HCT116 (cell line): ENCODE data around the gene EPYC. TPM values are rescaled to one million over a fixed set of nuclear protein-coding genes. Genes with fewer than 3 reads are reported as not detected.

Source experiments
- ATAC-seq: fragments of 200-7000 bp; cut with Tn5 transposase; 2 replicates; pipeline ENCODE4 v1.9.1; 2020; ENCODE audit warnings: mild to moderate bottlenecking, moderate library complexity
- BruUV-seq: library from RNA; stranded (reverse); fragments of 400-500 nt; replicated peaks from 2 replicates; lab custom pipeline; 2021; lab: Mats Ljungman, UMichigan
- CTCF ChIA-PET: fragments of 300-600 bp; sonication (Branson Sonifier 250); formaldehyde crosslinking; loops from one replicate; lab custom pipeline; 2021; ENCODE audit warnings: antibody characterized with exemption; lab: Charles Lee
- POLR2A ChIA-PET: fragments of 300-600, 350-600 bp; sonication (Branson Sonifier 250); formaldehyde crosslinking; loops from one replicate; lab custom pipeline; 2021; ENCODE audit warnings: antibody characterized with exemption; lab: Charles Lee
- RAD21 ChIA-PET, 2 experiments: fragments of 300-600 bp; sonication (Branson Sonifier 250); formaldehyde crosslinking; loops; one replicate each; lab custom pipeline; 2023; ENCODE audit warnings: low total read pairs in 2 of 2; ENCODE audit not compliant: uncharacterized antibody in 2 of 2, unreplicated experiment in 2 of 2, low non-redundant PET in 1 of 2; lab: Charles Lee
- DNase-seq: peaks from one replicate; pipeline ENCODE4 v3.0.0-alpha.2; 2010; ENCODE audit warnings: low read depth, low spot score
- H2AFZ ChIP-seq: fragments of 200-600 bp; shearing (Covaris generic), sonication (generic); 2 replicates; pipeline ENCODE4 v1.6.1; 2017; ENCODE audit warnings: low read depth, mixed run types, mixed read lengths, antibody characterized with exemption, low read length; ENCODE audit not compliant: poor library complexity, severe bottlenecking
- H3K27ac ChIP-seq: 2 replicates; pipeline ENCODE4 v1.5.1; 2012; ENCODE audit warnings: low read depth, low read length
- H3K27me3 ChIP-seq: fragments of 200-600 bp; sonication (generic); 2 replicates; pipeline ENCODE4 v1.6.1; 2016; ENCODE audit warnings: mixed run types, low read length, mixed read lengths; ENCODE audit not compliant: insufficient read depth
- H3K36me3 ChIP-seq, 2 experiments: fragments of 200-500 bp in 1 of 2; fragments of 200-600 bp in 1 of 2; sonication (Bioruptor generic) in 1 of 2; sonication (generic) in 1 of 2; 2 replicates each; pipeline versions ENCODE4 v1.5.1 to v1.6.1; 2014 to 2016; ENCODE audit warnings: low read length in 2 of 2, inconsistent platforms in 1 of 2, mixed read lengths in 1 of 2, mixed run types in 1 of 2; ENCODE audit not compliant: insufficient read depth in 2 of 2, control insufficient read depth in 1 of 2
- H3K4me1 ChIP-seq, 2 experiments: fragments of 200-600 bp in 1 of 2; sonication (generic) in 1 of 2; 2 replicates each; pipeline versions ENCODE4 v1.5.1 to v1.6.1; 2012 to 2017; ENCODE audit warnings: low read length in 2 of 2, inconsistent platforms in 1 of 2, mild to moderate bottlenecking in 1 of 2, mixed read lengths in 1 of 2, mixed run types in 1 of 2, moderate library complexity in 1 of 2; ENCODE audit not compliant: insufficient read depth in 2 of 2, control insufficient read depth in 1 of 2
- H3K4me2 ChIP-seq: fragments of 200-600 bp; sonication (generic); 2 replicates; pipeline ENCODE4 v1.6.1; 2017; ENCODE audit warnings: mixed run types, low read length, mixed read lengths
- H3K4me3 ChIP-seq, 2 experiments: fragments of 200-600 bp in 1 of 2; sonication (generic) in 1 of 2; replicated peaks in 1 of 2; 2 replicates each; pipeline ENCODE4 v1.5.1; 2011 to 2016; ENCODE audit warnings: low read length in 2 of 2, control low read depth in 1 of 2, low read depth in 1 of 2, mild to moderate bottlenecking in 1 of 2, mixed read lengths in 1 of 2, mixed run types in 1 of 2
- H3K79me2 ChIP-seq: fragments of 200-600 bp; sonication (generic); 2 replicates; pipeline ENCODE4 v1.6.1; 2017; ENCODE audit warnings: mild to moderate bottlenecking, mixed run types, low read length, moderate library complexity, mixed read lengths; ENCODE audit not compliant: insufficient read depth
- H3K9ac ChIP-seq: fragments of 200-600 bp; sonication (generic); 2 replicates; pipeline ENCODE4 v1.6.1; 2016; ENCODE audit warnings: low read length, mixed read lengths
- H3K9me2 ChIP-seq: fragments of 200-600 bp; sonication (generic), shearing (Covaris generic); 2 replicates; pipeline ENCODE4 v1.6.1; 2017; ENCODE audit warnings: mixed run types, mild to moderate bottlenecking, moderate library complexity; ENCODE audit not compliant: insufficient read depth
- H3K9me3 ChIP-seq, 2 experiments: fragments of 200-500 bp in 1 of 2; fragments of 200-600 bp in 1 of 2; sonication (Bioruptor generic) in 1 of 2; sonication (generic) in 1 of 2; 2 replicates each; pipeline ENCODE4 v1.6.1; 2014 to 2017; ENCODE audit warnings: low read length in 2 of 2, mixed read lengths in 2 of 2, inconsistent platforms in 1 of 2, low read depth in 1 of 2, mild to moderate bottlenecking in 1 of 2, mixed run types in 1 of 2, moderate library complexity in 1 of 2; ENCODE audit not compliant: control insufficient read depth in 1 of 2, insufficient read depth in 1 of 2
- H4K20me1 ChIP-seq: fragments of 200-600 bp; sonication (generic), shearing (Covaris generic); 2 replicates; pipeline ENCODE4 v1.6.1; 2017; ENCODE audit warnings: mixed run types, mild to moderate bottlenecking, moderate library complexity; ENCODE audit not compliant: insufficient read depth
- CEBPB ChIP-seq: IDR thresholded peaks from 2 replicates; pipeline ENCODE4 v1.6.1; 2012; ENCODE audit warnings: low read depth
- CTCF ChIP-seq, 3 experiments: fragments of 200-600 bp in 1 of 3; sonication (generic) in 1 of 3; IDR thresholded peaks in 2 of 3; conservative IDR thresholded peaks in 1 of 3; 2 replicates each; pipeline ENCODE4 v1.5.1; 2012 to 2017; ENCODE audit warnings: low read depth in 2 of 3, low read length in 2 of 3, antibody characterized with exemption in 1 of 3, borderline replicate concordance in 1 of 3, control low read depth in 1 of 3, mild to moderate bottlenecking in 1 of 3, mixed read lengths in 1 of 3, mixed run types in 1 of 3, moderate library complexity in 1 of 3; ENCODE audit not compliant: insufficient read depth in 1 of 3
- EZH2 ChIP-seq: fragments of 200-600 bp; sonication (generic); IDR thresholded peaks from 2 replicates; pipeline ENCODE4 v1.6.1; 2017; ENCODE audit warnings: antibody characterized with exemption, mixed run types
- FOSL1 ChIP-seq: IDR thresholded peaks from 2 replicates; pipeline ENCODE4 v1.6.1; 2012; ENCODE audit warnings: low read depth
- JUND ChIP-seq: IDR thresholded peaks from 2 replicates; pipeline ENCODE4 v1.6.1; 2012
- POLR2A ChIP-seq: IDR thresholded peaks from 2 replicates; pipeline ENCODE4 v1.7.0; 2011; ENCODE audit warnings: borderline replicate concordance; ENCODE audit not compliant: insufficient read depth, insufficient read length; ENCODE audit errors: extremely low read depth
- POLR2AphosphoS5 ChIP-seq: IDR thresholded peaks from 2 replicates; pipeline ENCODE4 v1.6.1; 2011; ENCODE audit warnings: mild to moderate bottlenecking, low read depth, low read length, moderate library complexity
- RAD21 ChIP-seq: IDR thresholded peaks from 2 replicates; pipeline ENCODE4 v1.6.1; 2012; ENCODE audit warnings: low read depth, mild to moderate bottlenecking
- SIN3A ChIP-seq: IDR thresholded peaks from 2 replicates; pipeline ENCODE4 v1.6.1; 2012; ENCODE audit warnings: low read depth
- SP1 ChIP-seq: IDR thresholded peaks from 2 replicates; pipeline ENCODE4 v1.6.1; 2012; ENCODE audit warnings: low read depth
- SRF ChIP-seq: IDR thresholded peaks from 2 replicates; pipeline ENCODE4 v1.6.1; 2012; ENCODE audit warnings: low read depth
- TCF7L2 ChIP-seq: IDR thresholded peaks from 2 replicates; pipeline ENCODE4 v1.7.0; 2011; ENCODE audit warnings: borderline replicate concordance, inconsistent platforms; ENCODE audit not compliant: insufficient read depth, insufficient read length; ENCODE audit errors: extremely low read depth
- ZFX ChIP-seq: fragments of 450-650 bp; IDR thresholded peaks from 2 replicates; pipeline ENCODE4 v1.6.1; 2017
- ZNF274 ChIP-seq: fragments of 200-500 bp; sonication (Bioruptor generic); IDR thresholded peaks from 2 replicates; pipeline ENCODE4 v1.6.1; 2014; ENCODE audit warnings: mild to moderate bottlenecking, low read depth, low read length, inconsistent platforms
- intact Hi-C: fragments of 100-400 bp; cut with micrococcal nuclease; formaldehyde crosslinking; loops from 2 replicates; pipeline ENCODE4 v1.10.0; 2022
- total RNA-seq: library from RNA; stranded (reverse); gene quantifications from one replicate; pipeline ENCODE4 v1.2.1, GENCODE V29; 2021; ENCODE audit not compliant: unreplicated experiment
- TF ChIP-seq, protein P1 (sequence below): IDR thresholded peaks from 2 replicates; pipeline ENCODE4 v1.6.1; 2012
- TF ChIP-seq, protein P2 (sequence below): IDR thresholded peaks from 2 replicates; pipeline ENCODE4 v1.6.1; 2011; ENCODE audit warnings: mild to moderate bottlenecking, low read length, moderate library complexity; ENCODE audit not compliant: insufficient replicate concordance; ENCODE audit errors: extremely low read depth
- TF ChIP-seq, protein P3 (sequence below): IDR thresholded peaks from 2 replicates; pipeline ENCODE4 v1.6.1; 2012

The EPYC gene
- total RNA-seq, 1 experiment from 2014 or later = not detected

DNA sequence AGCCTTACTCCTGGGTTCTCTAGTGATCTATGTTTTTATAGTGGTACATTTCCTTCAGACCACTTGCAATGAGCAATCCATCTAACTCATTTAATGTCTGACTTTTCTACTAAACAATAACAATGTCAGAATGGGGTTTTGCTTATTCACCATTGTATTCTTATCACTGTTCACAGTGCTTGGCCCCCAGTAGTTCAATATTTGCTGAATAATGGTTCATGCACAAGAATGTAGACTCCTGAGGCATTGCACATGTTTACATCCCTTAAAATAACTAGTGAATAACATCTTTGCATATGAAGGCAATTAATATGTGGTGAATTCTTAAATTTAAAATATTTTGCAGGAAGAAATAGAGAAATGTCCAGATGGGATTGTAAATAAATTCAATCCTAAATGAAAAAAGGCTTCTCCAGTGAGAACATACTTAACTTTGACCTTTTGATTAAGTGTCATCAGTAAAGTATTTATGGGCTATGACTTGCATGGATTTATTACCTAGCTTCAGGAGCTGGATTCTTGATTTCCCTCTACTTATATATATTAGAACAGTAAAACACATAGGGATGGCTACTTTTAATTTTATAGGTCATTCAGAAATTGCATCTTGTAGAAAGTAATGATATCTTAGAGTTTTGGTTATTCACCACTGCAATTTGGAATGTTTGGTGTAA lies 53.2 kb downstream of the EPYC start (continued):
- TF ChIP-seq SRF = no peak
- no peak for TF ChIP-seq ZNF274
- no peak for TF ChIP-seq SP1
- no peak for TF ChIP-seq JUND
- TF ChIP-seq, protein P1, sequence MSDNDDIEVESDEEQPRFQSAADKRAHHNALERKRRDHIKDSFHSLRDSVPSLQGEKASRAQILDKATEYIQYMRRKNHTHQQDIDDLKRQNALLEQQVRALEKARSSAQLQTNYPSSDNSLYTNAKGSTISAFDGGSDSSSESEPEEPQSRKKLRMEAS = no peak
- no peak for TF ChIP-seq ZFX
- TF ChIP-seq, protein P2, sequence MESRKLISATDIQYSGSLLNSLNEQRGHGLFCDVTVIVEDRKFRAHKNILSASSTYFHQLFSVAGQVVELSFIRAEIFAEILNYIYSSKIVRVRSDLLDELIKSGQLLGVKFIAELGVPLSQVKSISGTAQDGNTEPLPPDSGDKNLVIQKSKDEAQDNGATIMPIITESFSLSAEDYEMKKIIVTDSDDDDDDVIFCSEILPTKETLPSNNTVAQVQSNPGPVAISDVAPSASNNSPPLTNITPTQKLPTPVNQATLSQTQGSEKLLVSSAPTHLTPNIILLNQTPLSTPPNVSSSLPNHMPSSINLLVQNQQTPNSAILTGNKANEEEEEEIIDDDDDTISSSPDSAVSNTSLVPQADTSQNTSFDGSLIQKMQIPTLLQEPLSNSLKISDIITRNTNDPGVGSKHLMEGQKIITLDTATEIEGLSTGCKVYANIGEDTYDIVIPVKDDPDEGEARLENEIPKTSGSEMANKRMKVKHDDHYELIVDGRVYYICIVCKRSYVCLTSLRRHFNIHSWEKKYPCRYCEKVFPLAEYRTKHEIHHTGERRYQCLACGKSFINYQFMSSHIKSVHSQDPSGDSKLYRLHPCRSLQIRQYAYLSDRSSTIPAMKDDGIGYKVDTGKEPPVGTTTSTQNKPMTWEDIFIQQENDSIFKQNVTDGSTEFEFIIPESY = no peak
- TF ChIP-seq TCF7L2 = no peak
- TF ChIP-seq RAD21 = no peak
- TF ChIP-seq FOSL1 = no peak
- no peak for TF ChIP-seq CEBPB
- TF ChIP-seq, all 23 proteins: peak for 0

DNA sequence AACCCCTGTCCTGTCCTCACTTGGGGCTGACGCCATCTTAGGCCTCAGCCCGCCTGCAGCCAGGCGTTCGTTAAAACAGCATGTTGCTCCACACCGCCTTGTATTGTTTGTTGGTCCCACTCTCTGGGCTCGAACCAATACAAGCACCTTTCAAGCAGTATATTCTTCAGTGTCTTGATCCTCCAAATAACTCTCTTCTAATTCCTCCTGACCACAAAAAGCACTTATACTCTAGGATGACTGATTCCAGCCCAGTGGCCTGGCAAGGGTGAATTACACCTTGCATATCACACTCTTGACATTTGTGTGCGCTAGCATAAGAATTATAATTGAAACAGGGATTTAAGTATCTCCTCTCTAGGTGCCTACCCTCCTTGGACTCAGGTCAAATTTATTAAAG lies 56.9 kb downstream of the EPYC start:
- POLR2A ChIA-PET = no interaction called here
- no peak for TF ChIP-seq POLR2AphosphoS5
- no peak for TF ChIP-seq EZH2
- TF ChIP-seq POLR2A = no peak
- no peak for TF ChIP-seq CTCF (IDR thresholded peaks at IDR 0.05 in 2 of 3, conservative IDR thresholded peaks at IDR 0.05 in 1 of 3; ENCODE audit: borderline replicate concordance in 1 of 3, insufficient read depth in 1 of 3, low read depth in 2 of 3, low read length in 2 of 3)
- no peak for TF ChIP-seq JUND
- TF ChIP-seq, protein P1 = no peak
- TF ChIP-seq RAD21 = no peak
- no peak for TF ChIP-seq SIN3A
- TF ChIP-seq ZFX = no peak
- TF ChIP-seq, protein P3, sequence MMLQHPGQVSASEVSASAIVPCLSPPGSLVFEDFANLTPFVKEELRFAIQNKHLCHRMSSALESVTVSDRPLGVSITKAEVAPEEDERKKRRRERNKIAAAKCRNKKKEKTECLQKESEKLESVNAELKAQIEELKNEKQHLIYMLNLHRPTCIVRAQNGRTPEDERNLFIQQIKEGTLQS = no peak
- no peak for TF ChIP-seq ZNF274
- no peaks in the 10 kb centered on the region for H3K79me2 ChIP-seq
- RAD21 ChIA-PET = no interaction called here
- no peaks in the 10 kb centered on the region for H3K9me3 ChIP-seq
- intact Hi-C loops = loop anchor here (10.0 kb wide), 1 partner anchor 1473 kb away; no protein-coding TSS in a partner anchor
- no peaks in the 10 kb centered on the region for H3K27me3 ChIP-seq
- no peaks in the 10 kb centered on the region for H4K20me1 ChIP-seq
- H3K9ac ChIP-seq = no peak overlapping the region
- no peak overlapping the region for H3K27ac ChIP-seq
- H3K4me3 ChIP-seq = no peak overlapping the region
- DNase-seq (no peak), ATAC-seq (no peak)
- no peaks in the 10 kb centered on the region for H3K9me2 ChIP-seq
- no peaks in the 10 kb centered on the region for H3K36me3 ChIP-seq
- no TSS peak for BruUV-seq
- no peaks in the 10 kb centered on the region for H3K4me1 ChIP-seq
- H3K4me2 ChIP-seq = no peak overlapping the region
- CTCF ChIA-PET = no interaction called here
- no peak overlapping the region for H2AFZ ChIP-seq
